Omental fat pad (tissue), 4 donors: ENCODE results near the gene SPACDR. TPM values are rescaled to one million over a fixed set of nuclear protein-coding genes. Genes with fewer than 3 reads are reported as not detected.

Experiments used
- ATAC-seq: fragments of 150-250 bp; one replicate; pipeline ENCODE4 v1.9.1; 2016; ENCODE audit warnings: mild to moderate bottlenecking, moderate library complexity; ENCODE audit not compliant: low FRiP score
- DNase-seq: peaks from one replicate; pipeline ENCODE4 v3.0.0-alpha.2; 2019; ENCODE audit warnings: low spot score
- CTCF ChIP-seq, 3 donors: fragments of 450-650 bp; IDR thresholded peaks; one replicate each; pipeline ENCODE4 v1.5.1; 2016 to 2017; ENCODE audit warnings: antibody characterized with exemption in 3 of 3, mild to moderate bottlenecking in 3 of 3, moderate library complexity in 2 of 3
- total RNA-seq, 4 donors: library from RNA; depleted of rRNA; stranded (reverse); fragments of >200 nt; gene quantifications; one replicate each; pipeline ENCODE4 v1.1.0, GENCODE V29; 2016

The SPACDR gene
- total RNA-seq, 4 donors from 2014 or later, result 0.84 to 1.3 TPM; not detected in 2

DNA sequence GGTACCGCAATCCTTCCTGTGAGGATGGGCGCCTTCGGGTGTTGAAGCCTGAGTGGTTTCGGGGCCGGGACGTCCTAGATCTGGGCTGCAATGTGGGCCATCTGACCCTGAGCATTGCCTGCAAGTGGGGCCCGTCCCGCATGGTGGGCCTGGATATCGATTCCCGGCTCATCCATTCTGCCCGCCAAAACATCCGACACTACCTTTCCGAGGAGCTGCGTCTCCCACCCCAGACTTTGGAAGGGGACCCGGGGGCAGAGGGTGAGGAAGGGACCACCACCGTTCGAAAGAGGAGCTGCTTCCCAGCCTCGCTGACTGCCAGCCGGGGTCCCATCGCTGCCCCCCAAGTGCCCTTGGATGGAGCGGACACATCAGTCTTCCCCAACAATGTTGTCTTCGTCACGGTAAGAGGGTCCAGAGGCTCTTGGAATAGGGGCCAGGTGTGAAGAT lies 32.7 kb downstream of the SPACDR start:
- TF ChIP-seq CTCF (IDR thresholded peaks at IDR 0.05), result no peak
- ATAC-seq, result no peak
- no peak for DNase-seq

DNA sequence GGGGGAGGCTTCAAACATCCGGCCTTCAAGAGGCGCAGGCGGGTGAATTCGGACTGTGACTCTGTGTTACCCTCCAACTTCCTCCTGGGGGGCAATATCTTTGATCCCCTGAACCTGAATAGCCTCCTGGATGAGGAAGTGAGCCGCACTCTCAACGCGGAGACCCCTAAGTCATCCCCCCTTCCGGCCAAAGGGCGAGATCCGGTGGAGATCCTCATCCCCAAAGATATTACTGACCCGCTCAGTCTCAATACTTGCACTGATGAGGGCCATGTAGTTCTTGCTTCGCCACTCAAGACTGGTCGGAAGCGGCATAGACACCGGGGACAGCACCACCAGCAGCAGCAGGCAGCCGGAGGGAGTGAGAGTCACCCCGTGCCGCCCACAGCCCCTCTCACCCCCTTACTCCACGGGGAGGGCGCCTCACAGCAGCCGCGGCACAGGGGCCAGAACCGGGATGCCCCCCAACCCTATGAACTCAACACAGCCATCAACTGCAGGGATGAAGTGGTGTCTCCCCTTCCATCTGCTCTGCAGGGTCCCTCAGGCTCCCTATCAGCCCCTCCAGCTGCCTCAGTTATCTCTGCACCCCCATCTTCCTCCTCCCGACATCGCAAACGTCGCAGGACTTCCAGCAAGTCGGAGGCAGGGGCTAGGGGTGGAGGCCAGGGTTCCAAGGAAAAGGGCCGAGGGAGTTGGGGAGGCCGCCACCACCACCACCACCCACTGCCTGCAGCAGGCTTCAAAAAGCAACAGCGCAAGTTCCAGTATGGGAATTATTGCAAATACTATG lies 33.4 kb downstream of the SPACDR start:
- no peak for TF ChIP-seq CTCF (IDR thresholded peaks at IDR 0.05)
- no peak for DNase-seq
- no peak for ATAC-seq

- no peak for TF ChIP-seq CTCF (IDR thresholded peaks at IDR 0.05)
- peak; percentile 49 for ATAC-seq
- DNase-seq, result peak; percentile 99
These were observed 34.2 kb downstream of the SPACDR start, which contains the start of gene MEPCE for GRCh38 chr7:100429637-100430492. MEPCE (plus strand) TSS chr7:100429831; CDS start chr7:100430019, 188 bp downstream.

- ATAC-seq, result peak; percentile 89
- TF ChIP-seq CTCF (IDR thresholded peaks at IDR 0.05), result no peak
- peak; percentile 100 for DNase-seq
These were observed 35.0 kb downstream of the SPACDR start for GRCh38 chr7:100428967-100429636.

GRCh38 chr7:100428199-100428966 lies 35.7 kb downstream of the SPACDR start, which contains the start of gene ZCWPW1:
ZCWPW1 (minus strand) TSS chr7:100428703; CDS start chr7:100420649, 8,054 bp downstream.
- DNase-seq (peak; percentile 87), ATAC-seq (peak; percentile 63)
- no peak for TF ChIP-seq CTCF (IDR thresholded peaks at IDR 0.05)

DNA sequence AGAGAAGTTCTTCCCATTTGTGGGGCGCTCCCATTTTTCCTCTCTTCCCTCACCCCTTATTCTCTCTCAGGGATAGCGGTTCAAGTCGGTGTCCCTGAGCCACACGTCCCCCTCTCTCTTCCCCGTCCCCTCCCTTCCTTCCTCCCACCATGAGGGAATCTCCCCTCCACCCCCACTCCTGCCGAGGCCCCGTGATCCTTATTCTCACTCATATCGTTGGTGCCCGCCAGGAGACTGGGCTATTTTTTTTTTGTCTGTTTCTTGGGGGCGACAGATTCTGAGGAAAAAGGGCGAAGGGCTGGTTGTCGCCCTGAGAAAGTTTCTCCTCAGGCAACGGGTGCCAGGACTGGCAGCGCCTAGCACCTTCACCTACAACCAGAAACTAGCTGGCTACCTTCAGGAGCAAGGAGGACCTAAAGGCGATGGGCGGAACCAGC lies 36.3 kb downstream of the SPACDR start:
- no peak for TF ChIP-seq CTCF (IDR thresholded peaks at IDR 0.05)
- DNase-seq (no peak), ATAC-seq (no peak)
